Loucy (cell line): ENCODE data around the gene MEF2C.

Experiments used
- H2AFZ ChIP-seq: fragments of 200-600 bp; sonication (generic); 2 replicates; pipeline ENCODE4 v1.6.0; 2016; ENCODE audit warnings: antibody characterized with exemption, mild to moderate bottlenecking, low read length, moderate library complexity
- H3F3A ChIP-seq: fragments of 200-600 bp; 2 replicates; pipeline ENCODE4 v1.6.0; 2016; ENCODE audit warnings: antibody characterized with exemption, low read depth, mild to moderate bottlenecking
- H3K27me3 ChIP-seq: fragments of 200-600 bp; sonication (generic); 2 replicates; pipeline ENCODE4 v1.6.1; 2014; ENCODE audit warnings: low read length, mild to moderate bottlenecking; ENCODE audit not compliant: insufficient read depth, poor library complexity, severe bottlenecking
- H3K36me3 ChIP-seq: fragments of 200-600 bp; sonication (generic); 2 replicates; pipeline ENCODE4 v1.6.1; 2016; ENCODE audit warnings: low read length; ENCODE audit not compliant: insufficient read depth
- H3K4me1 ChIP-seq: fragments of 200-600 bp; sonication (generic); 2 replicates; pipeline ENCODE4 v1.5.1; 2014; ENCODE audit warnings: low read length, mild to moderate bottlenecking; ENCODE audit not compliant: insufficient read depth, poor library complexity, severe bottlenecking
- H3K4me2 ChIP-seq: fragments of 200-600 bp; sonication (generic); 2 replicates; pipeline ENCODE4 v1.6.0; 2014; ENCODE audit warnings: antibody characterized with exemption, low read length, low read depth, mild to moderate bottlenecking; ENCODE audit not compliant: poor library complexity, severe bottlenecking
- H3K4me3 ChIP-seq: fragments of 200-600 bp; sonication (generic); 2 replicates; pipeline ENCODE4 v1.5.1; 2014; ENCODE audit warnings: low read length, mild to moderate bottlenecking, mixed read lengths; ENCODE audit not compliant: poor library complexity, severe bottlenecking
- H3K79me2 ChIP-seq: fragments of 200-600 bp; sonication (generic); 2 replicates; pipeline ENCODE4 v1.6.1; 2014; ENCODE audit warnings: low read length; ENCODE audit not compliant: insufficient read depth
- H3K9ac ChIP-seq: fragments of 200-600 bp; sonication (generic); 2 replicates; pipeline ENCODE4 v1.6.0; 2014; ENCODE audit warnings: mild to moderate bottlenecking, low read depth, low read length, moderate library complexity; ENCODE audit not compliant: poor library complexity, severe bottlenecking
- H3K9me2 ChIP-seq: fragments of 200-600 bp; sonication (generic); replicated peaks from 2 replicates; pipeline ENCODE4 v1.6.1; 2016; ENCODE audit warnings: low read depth, low read length, mixed read lengths
- H3K9me3 ChIP-seq: fragments of 200-600 bp; sonication (generic); 2 replicates; pipeline ENCODE4 v1.6.1; 2014; ENCODE audit warnings: mild to moderate bottlenecking, antibody characterized with exemption, low read length, low read depth; ENCODE audit not compliant: insufficient read depth
- H4K20me1 ChIP-seq: fragments of 200-600 bp; sonication (generic); 2 replicates; pipeline ENCODE4 v1.6.0; 2014; ENCODE audit warnings: antibody characterized with exemption, low read length, mild to moderate bottlenecking; ENCODE audit not compliant: insufficient read depth, poor library complexity, severe bottlenecking
- EZH2phosphoT487 ChIP-seq: fragments of 200-600 bp; IDR thresholded peaks from 2 replicates; pipeline ENCODE4 v1.6.1; 2018; ENCODE audit warnings: antibody characterized with exemption, mild to moderate bottlenecking, moderate library complexity, borderline replicate concordance
- TF ChIP-seq, protein P1 (sequence below): fragments of 200-600 bp; sonication (generic); conservative IDR thresholded peaks from 2 replicates; pipeline ENCODE4 v1.5.1; 2014; ENCODE audit warnings: mild to moderate bottlenecking, antibody characterized with exemption, low read length

The MEF2C gene

DNA sequence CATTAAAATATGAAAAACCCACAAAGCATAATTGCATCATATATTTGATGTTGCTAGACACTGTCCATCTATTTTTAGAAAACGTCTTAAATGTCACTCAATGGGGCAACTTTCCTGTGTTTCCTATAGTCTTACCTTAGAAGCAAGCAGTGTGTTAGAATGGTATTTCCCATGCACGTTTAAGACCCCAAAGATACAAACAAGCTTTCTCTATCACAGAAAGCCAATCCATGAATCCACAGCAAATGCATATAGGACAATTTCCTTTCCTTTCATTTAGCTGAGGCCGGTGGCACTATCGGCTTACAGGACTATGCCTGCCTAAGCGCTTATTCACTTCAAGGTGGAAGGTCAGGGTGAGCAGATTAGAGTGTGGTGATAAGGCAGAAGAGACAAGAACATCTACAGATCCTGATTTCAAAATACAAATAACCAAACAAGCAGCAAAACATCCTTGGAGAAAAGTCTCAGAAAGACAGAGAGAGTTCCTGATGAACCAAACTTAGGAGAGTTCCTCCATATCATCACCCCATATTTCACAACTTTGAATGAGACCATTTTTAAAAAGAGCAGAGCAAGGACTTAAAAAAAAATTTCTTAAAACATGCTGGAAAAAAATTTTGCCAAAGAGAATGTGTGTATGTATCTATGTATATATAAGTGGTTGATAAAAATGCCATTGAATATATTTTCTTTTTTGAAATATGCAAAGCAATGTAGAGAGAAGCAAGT is 57.2 kb downstream of the MEF2C start:
- peaks cover 22% of the 10 kb centered on the region; the same call in 1 of the 2 replicates for H3K79me2 ChIP-seq
- H3K9me3 ChIP-seq: no peaks in the 10 kb centered on the region
- no peaks in the 10 kb centered on the region for H3K9me2 ChIP-seq
- H2AFZ ChIP-seq: no peak overlapping the region
- H3K9ac ChIP-seq: peak overlapping the region; percentile 64
- H4K20me1 ChIP-seq: no peaks in the 10 kb centered on the region
- H3K4me3 ChIP-seq: peak overlapping the region; percentile 62
- H3K4me2 ChIP-seq: peak overlapping the region; percentile 76
- H3F3A ChIP-seq: peaks cover 24% of the 10 kb centered on the region
- peaks cover 77% of the 10 kb centered on the region for H3K4me1 ChIP-seq
- no peaks in the 10 kb centered on the region for H3K36me3 ChIP-seq
- no peaks in the 10 kb centered on the region for H3K27me3 ChIP-seq
- TF ChIP-seq EZH2phosphoT487: no peak
- TF ChIP-seq, protein P1, sequence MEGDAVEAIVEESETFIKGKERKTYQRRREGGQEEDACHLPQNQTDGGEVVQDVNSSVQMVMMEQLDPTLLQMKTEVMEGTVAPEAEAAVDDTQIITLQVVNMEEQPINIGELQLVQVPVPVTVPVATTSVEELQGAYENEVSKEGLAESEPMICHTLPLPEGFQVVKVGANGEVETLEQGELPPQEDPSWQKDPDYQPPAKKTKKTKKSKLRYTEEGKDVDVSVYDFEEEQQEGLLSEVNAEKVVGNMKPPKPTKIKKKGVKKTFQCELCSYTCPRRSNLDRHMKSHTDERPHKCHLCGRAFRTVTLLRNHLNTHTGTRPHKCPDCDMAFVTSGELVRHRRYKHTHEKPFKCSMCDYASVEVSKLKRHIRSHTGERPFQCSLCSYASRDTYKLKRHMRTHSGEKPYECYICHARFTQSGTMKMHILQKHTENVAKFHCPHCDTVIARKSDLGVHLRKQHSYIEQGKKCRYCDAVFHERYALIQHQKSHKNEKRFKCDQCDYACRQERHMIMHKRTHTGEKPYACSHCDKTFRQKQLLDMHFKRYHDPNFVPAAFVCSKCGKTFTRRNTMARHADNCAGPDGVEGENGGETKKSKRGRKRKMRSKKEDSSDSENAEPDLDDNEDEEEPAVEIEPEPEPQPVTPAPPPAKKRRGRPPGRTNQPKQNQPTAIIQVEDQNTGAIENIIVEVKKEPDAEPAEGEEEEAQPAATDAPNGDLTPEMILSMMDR: no peak

DNA sequence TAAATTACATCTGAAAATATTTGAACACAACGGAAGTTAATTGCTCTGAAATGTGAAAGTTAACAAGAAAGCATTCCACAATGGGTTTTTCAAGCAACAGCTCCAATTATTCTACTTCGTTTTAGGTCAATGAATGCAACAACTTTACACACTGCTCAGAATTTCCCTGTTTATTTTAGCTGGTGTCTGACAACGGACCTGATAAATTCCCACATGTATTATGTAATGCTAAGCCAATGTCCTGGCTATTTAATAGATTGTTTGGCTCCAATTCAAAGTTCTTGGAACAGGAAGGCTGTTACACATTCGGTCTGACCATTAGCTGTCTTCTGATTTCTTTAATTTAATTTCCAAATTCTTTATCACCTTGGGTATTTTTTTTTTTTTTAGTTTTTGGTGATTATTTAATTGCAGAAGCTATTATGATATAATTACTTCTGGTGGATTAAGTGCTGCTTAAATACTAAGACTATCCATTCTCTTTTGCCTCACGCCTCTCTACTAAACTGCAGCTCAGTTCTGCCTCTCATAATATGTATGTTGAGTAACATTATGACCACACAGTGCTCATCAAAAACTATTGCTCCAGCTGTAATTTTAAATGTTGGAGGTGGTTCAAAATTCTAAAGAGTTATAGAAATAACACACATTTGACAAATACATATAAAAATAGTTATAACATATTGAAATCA is 57.9 kb downstream of the MEF2C start:
- H3K9ac ChIP-seq: peak overlapping the region; percentile 64
- H3F3A ChIP-seq: peaks cover 24% of the 10 kb centered on the region
- peak overlapping the region; percentile 76 for H3K4me2 ChIP-seq

DNA sequence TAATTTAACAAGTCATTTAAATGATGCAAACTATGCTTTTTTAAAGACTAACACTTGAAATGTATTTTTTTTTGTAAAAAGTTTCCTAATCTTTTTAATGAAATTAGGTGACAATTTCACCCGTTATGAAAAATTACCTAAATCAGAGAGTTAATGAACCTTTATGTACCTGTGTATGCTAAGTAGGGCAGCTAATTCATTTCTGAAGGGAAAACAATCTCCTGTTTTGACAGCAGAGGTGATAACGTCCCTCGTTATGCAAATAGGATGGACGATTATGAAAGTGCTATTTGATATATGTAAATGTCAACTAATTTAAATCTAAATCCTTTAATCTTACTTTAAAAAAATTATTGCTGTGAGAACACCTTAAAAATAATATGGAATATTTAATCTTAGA is 58.8 kb downstream of the MEF2C start:
- Histone ChIP-seq H3K9me3 (no peaks in the 10 kb centered on the region), H3K4me1 (peaks cover 68% of the 10 kb centered on the region), H3K4me2 (peak overlapping the region; percentile 76), H2AFZ (no peak overlapping the region), H3K9me2 (no peaks in the 10 kb centered on the region), H3K27me3 (no peaks in the 10 kb centered on the region), H4K20me1 (no peaks in the 10 kb centered on the region), H3F3A (peaks cover 24% of the 10 kb centered on the region), H3K36me3 (no peaks in the 10 kb centered on the region), H3K9ac (peak overlapping the region; percentile 64), H3K4me3 (peak overlapping the region; percentile 62), H3K79me2 (peaks cover 29% of the 10 kb centered on the region; the same call in 1 of the 2 replicates)
- TF ChIP-seq EZH2phosphoT487: no peak
- TF ChIP-seq, protein P1: no peak

More for the DNA sequence above, 57.9 kb downstream of the MEF2C start:
- Histone ChIP-seq H3K4me3 (peak overlapping the region; percentile 62), H3K9me3 (no peaks in the 10 kb centered on the region), H3K36me3 (no peaks in the 10 kb centered on the region), H3K79me2 (peaks cover 29% of the 10 kb centered on the region; the same call in 1 of the 2 replicates), H4K20me1 (no peaks in the 10 kb centered on the region), H3K27me3 (no peaks in the 10 kb centered on the region), H2AFZ (no peak overlapping the region), H3K4me1 (peaks cover 77% of the 10 kb centered on the region), H3K9me2 (no peaks in the 10 kb centered on the region)
- TF ChIP-seq, protein P1: no peak
- TF ChIP-seq EZH2phosphoT487: no peak
